ENCODE measurements around the gene SERTM1.

SERTM1 gene

DNA sequence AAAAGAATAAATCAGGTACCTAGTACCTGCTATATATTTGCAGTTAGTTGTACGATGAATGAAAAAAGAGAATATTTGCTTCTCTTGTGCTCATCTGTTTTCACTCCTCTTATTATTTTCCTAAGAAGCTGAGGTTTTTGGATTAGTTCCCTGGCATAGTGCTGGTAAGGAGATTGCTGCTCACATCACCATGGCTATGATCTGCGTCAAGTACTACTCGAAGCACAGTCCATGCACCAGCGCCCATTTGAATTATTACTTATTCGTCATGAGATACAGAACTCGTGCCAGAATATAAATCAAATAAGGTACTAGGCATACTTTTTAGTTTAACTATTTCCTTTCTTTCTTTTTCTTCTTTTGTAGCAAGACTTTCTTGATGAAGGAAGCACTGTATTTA is 7.1 kb downstream of the SERTM1 start:
- TF ChIP-seq, protein P1, sequence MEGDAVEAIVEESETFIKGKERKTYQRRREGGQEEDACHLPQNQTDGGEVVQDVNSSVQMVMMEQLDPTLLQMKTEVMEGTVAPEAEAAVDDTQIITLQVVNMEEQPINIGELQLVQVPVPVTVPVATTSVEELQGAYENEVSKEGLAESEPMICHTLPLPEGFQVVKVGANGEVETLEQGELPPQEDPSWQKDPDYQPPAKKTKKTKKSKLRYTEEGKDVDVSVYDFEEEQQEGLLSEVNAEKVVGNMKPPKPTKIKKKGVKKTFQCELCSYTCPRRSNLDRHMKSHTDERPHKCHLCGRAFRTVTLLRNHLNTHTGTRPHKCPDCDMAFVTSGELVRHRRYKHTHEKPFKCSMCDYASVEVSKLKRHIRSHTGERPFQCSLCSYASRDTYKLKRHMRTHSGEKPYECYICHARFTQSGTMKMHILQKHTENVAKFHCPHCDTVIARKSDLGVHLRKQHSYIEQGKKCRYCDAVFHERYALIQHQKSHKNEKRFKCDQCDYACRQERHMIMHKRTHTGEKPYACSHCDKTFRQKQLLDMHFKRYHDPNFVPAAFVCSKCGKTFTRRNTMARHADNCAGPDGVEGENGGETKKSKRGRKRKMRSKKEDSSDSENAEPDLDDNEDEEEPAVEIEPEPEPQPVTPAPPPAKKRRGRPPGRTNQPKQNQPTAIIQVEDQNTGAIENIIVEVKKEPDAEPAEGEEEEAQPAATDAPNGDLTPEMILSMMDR (IDR thresholded peaks at IDR 0.05; ENCODE audit: control insufficient read depth, extremely low read depth, insufficient read depth) = no peak
- no peak overlapping the region for H3K4me3 ChIP-seq (ENCODE audit: low read depth, low read length)
- no peak for DNase-seq (ENCODE audit: low read depth)

DNA sequence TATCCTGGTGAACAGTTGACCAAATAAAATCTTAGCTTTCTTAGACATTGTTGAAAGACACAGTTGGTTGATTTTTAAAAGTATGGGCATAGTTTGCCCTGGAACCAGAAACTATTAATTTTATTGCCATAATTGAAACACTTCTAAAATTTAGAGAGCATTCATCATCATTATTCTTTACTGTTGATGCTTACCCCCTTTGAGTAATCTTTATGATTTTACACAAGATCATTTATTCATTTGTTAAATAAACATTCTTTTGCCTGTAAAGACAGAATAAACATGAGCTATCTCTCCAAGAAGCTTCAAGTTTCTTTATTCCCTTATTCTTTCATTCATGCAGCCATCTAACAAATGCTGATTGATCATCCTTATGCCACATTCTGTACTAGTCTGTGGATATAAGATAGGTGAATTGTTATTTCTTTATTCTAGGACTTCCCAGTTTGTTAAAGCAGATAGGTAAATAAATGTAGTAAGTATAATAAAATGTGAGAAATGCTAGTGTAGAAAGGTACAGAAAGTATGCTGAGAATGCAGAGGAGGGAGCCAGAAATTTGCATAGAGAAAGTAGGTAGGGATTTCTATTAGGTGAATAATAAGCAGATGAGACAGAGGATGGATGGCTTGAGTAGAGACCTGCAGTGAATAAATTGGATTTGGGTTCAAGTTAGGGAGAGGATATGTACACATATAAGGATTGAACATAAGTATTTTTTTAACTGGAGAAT is 8.2 kb downstream of the SERTM1 start:
- H3K4me3 ChIP-seq (ENCODE audit: low read depth, low read length) = no peak overlapping the region
- DNase-seq (ENCODE audit: low read depth) = no peak
- TF ChIP-seq, protein P1 (IDR thresholded peaks at IDR 0.05; ENCODE audit: control insufficient read depth, extremely low read depth, insufficient read depth) = no peak

DNA sequence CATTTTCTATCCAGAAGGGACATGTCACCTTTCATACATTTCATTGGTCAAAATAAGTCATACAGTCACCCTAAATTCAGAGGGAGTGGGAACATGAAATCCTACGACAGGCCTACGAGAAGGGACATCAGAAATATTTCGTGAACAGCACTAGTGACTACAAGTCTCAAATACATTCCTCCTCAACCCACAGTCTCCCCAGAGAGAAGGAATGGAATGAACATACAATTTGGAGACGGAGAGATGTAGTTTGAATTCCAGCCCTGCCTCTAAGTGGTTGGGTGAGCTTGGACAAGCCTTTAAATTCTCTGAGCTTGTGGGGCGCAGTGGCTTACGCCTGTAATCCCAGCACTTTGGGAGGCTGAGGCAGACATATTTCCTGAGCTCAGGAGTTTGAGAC is 9.9 kb downstream of the SERTM1 start:
- no peak for DNase-seq (ENCODE audit: low read depth)
- TF ChIP-seq, protein P1 (IDR thresholded peaks at IDR 0.05; ENCODE audit: control insufficient read depth, extremely low read depth, insufficient read depth) = no peak
- H3K4me3 ChIP-seq (ENCODE audit: low read depth, low read length) = no peak overlapping the region

DNA sequence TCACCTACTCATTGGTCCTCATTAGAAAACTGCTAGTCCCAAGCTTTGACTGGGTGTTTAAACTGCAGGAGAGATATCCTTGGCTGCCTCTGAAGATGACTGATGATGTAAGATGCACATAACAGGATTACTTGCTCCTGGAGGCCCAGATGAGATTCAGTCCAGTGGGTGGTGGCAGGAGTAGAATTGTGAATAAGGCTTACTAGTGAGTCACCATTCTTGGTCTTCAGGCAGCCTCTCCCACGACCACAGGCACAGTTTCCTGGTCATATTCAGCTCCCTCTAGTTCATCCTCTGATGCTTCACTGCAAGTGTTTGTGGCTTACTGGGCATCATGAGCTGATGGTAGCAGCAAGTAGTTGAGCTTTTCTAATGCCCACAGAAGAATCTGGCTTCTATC is 12.1 kb downstream of the SERTM1 start:
- TF ChIP-seq, protein P1 (IDR thresholded peaks at IDR 0.05; ENCODE audit: control insufficient read depth, extremely low read depth, insufficient read depth) = no peak
- no peak for DNase-seq (ENCODE audit: low read depth)
- H3K4me3 ChIP-seq (ENCODE audit: low read depth, low read length) = no peak overlapping the region

DNA sequence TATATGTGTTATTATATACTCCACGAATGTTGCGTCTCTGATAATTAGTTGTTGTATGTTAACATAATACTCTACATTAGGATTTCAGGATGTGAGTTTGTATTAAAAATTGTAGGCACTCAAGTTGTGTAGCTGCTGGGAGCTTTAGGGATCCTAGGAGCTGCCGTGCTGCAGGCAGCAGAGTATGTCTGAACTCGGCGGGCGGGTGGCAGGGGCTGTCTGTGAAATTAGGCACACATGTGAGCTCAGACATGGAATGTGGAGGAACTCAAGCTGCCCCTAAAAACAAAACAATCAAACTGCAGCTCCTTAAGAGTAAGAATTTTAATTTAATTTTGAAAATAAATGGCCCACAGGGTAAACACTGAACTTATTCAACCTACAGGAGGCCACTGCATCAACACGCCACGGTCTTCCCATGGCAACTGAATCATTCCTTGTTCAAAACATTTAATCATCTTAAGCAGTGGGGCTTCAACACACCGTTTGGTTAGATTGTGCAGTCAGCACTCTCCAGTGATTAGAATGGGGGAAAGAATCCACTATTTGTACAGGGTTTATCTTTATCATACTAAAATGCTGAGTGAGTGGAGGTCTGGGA is 22.7 kb downstream of the SERTM1 start:
- no peak for DNase-seq (ENCODE audit: low read depth)
- no peak overlapping the region for H3K4me3 ChIP-seq (ENCODE audit: low read depth, low read length)
- TF ChIP-seq, protein P1 (IDR thresholded peaks at IDR 0.05; ENCODE audit: control insufficient read depth, extremely low read depth, insufficient read depth) = no peak

DNA sequence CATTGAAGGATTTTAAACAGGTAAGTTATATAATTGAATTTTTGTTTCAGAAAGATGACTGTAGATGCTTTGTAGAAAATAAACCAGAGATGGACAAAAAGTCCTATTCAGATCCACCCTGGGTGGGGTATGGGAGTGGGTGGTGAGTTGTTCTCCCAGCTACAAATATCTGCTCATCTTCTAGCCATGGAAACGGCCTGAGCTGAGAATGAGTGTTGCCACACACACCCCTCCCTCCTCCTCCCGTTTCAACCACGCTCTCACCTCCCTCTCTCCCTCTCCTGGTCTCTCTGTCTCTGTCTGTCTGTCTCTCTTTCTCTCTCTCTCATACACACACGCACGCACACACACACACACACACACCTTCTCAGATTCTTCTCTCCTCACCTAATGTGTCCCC is 26.4 kb downstream of the SERTM1 start:
- no peak overlapping the region for H3K4me3 ChIP-seq (ENCODE audit: low read depth, low read length)
- DNase-seq (ENCODE audit: low read depth) = no peak
- TF ChIP-seq, protein P1 (IDR thresholded peaks at IDR 0.05; ENCODE audit: control insufficient read depth, extremely low read depth, insufficient read depth) = no peak

DNA sequence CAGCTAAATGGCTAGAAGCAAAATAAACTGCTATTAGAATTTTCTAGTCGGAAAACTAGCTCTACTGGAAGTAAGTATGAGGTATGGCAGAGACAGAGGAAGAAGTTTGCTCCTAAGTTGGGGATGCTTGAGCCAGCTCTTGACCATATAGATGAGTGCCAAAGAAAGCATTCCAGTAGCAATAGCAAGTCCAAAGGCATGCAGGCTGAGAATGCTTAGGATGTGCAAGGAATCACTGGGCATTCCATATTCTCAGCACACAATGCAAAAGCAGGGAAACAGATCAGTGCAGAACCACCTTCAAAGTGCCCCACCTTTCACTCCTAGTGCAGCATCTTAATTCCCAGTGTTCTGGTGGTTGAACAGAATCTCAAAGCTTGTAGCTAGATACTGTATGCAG is 32.9 kb downstream of the SERTM1 start:
- H3K4me3 ChIP-seq (ENCODE audit: low read depth, low read length) = no peak overlapping the region
- DNase-seq (ENCODE audit: low read depth) = no peak
- TF ChIP-seq, protein P1 (IDR thresholded peaks at IDR 0.05; ENCODE audit: control insufficient read depth, extremely low read depth, insufficient read depth) = no peak

All from LNCaP clone FGC (cell line).